K562 (cell line): ENCODE data around the gene SETD4. TPM values are rescaled to one million over a fixed set of nuclear protein-coding genes. Genes with fewer than 3 reads are reported as not detected.
A peak's percentile ranks its signal among the peaks of the same experiment; 100 is the strongest.

Experiments
- HDAC2 ChIP-seq: fragments of 450-650 bp; IDR thresholded peaks from 2 replicates; pipeline ENCODE4 v1.6.1; 2016; ENCODE audit warnings: mild to moderate bottlenecking
- HOMEZ ChIP-seq: fragments of 250-450 bp; sonication (Bioruptor Pico); IDR thresholded peaks from 2 replicates; pipeline ENCODE4 v1.4.0; 2020; ENCODE audit warnings: mild to moderate bottlenecking, moderate library complexity
- MCM5 ChIP-seq: fragments of 450-650 bp; IDR thresholded peaks from 2 replicates; pipeline ENCODE4 v1.6.1; 2016; ENCODE audit warnings: low read depth
- MTA2 ChIP-seq: fragments of 450-650 bp; IDR thresholded peaks from 2 replicates; pipeline ENCODE4 v1.6.1; 2016; ENCODE audit warnings: low read depth
- MXD1 ChIP-seq: fragments of 250-450 bp; sonication (Bioruptor Pico); IDR thresholded peaks from 2 replicates; pipeline ENCODE4 v1.8.0; 2021; ENCODE audit warnings: borderline replicate concordance, mild to moderate bottlenecking, moderate library complexity; ENCODE audit not compliant: poor library complexity, severe bottlenecking
- OTX1 ChIP-seq: fragments of 450-650 bp; formaldehyde crosslinking; IDR thresholded peaks from 2 replicates; pipeline ENCODE4 v1.4.0; 2022; ENCODE audit warnings: mild to moderate bottlenecking
- RBBP5 ChIP-seq: fragments of 200-600 bp; sonication (generic); IDR thresholded peaks from 2 replicates; pipeline ENCODE4 v1.6.1; 2012; ENCODE audit warnings: borderline replicate concordance, mild to moderate bottlenecking, low read length, control low read depth, inconsistent platforms; ENCODE audit not compliant: insufficient read depth, poor library complexity, severe bottlenecking
- SIRT6 ChIP-seq: IDR thresholded peaks from one replicate; pipeline ENCODE4 v1.6.1; 2012; ENCODE audit warnings: low read depth, mild to moderate bottlenecking, control low read depth, inconsistent platforms, low read length, moderate library complexity
- TAL1 ChIP-seq: fragments of 450-650 bp; IDR thresholded peaks from 2 replicates; pipeline ENCODE4 v1.6.1; 2016; ENCODE audit warnings: mild to moderate bottlenecking
- TSC22D4 ChIP-seq: fragments of 450-650 bp; IDR thresholded peaks from 2 replicates; pipeline ENCODE4 v1.6.1; 2016; ENCODE audit warnings: missing genetic modification characterization, missing biosample characterization, control low read depth
- ZHX1 ChIP-seq: fragments of 150-350 bp; conservative IDR thresholded peaks from 2 replicates; pipeline ENCODE4 v1.6.1; 2014; ENCODE audit warnings: low read length
- ZNF224 ChIP-seq: sonication (generic); formaldehyde crosslinking; IDR thresholded peaks from 2 replicates; pipeline ENCODE4 v1.8.0; 2022; ENCODE audit warnings: mild to moderate bottlenecking, missing genetic modification reagents
- polyA plus RNA-seq, 8 experiments: library from polyadenylated mRNA; depleted of rRNA in 4 of 8; stranded (reverse) in 5 of 8; unstranded in 3 of 8; fragments of >200 nt; fragmentation: Nextera tagmentation in 2 of 8; fragmentation: Illumina TruSeq in 1 of 8; extraction: Ambion mirVana in 2 of 8; extraction: Trizol in 1 of 8; gene quantifications; 2 replicates each; pipeline versions ENCODE4 v1.2.1 to v1.2.3, GENCODE V29; 2011 to 2014; ENCODE audit warnings: inconsistent platforms in 1 of 8, missing spikeins in 1 of 8
- total RNA-seq, 7 experiments: library from RNA; depleted of rRNA in 6 of 7; stranded (reverse); fragments of >200 nt in 6 of 7; fragmentation: Illumina TruSeq in 2 of 7; extraction: Trizol in 2 of 7; gene quantifications; 2 replicates each; pipeline versions ENCODE4 v1.2.1 to v1.2.3, GENCODE V29; 2011 to 2021; ENCODE audit warnings: low replicate concordance in 1 of 7
- TF ChIP-seq, protein P1 (sequence below): fragments of 450-650 bp; IDR thresholded peaks from 2 replicates; pipeline ENCODE4 v1.7.1; 2018; ENCODE audit warnings: mild to moderate bottlenecking, low read depth; ENCODE audit not compliant: partially characterized antibody
- TF ChIP-seq, protein P2 (sequence below): IDR thresholded peaks from 2 replicates; pipeline ENCODE4 v1.6.1; 2011; ENCODE audit warnings: borderline replicate concordance, low read depth, mild to moderate bottlenecking, moderate library complexity, low read length; ENCODE audit not compliant: insufficient read depth, poor library complexity, severe bottlenecking
- TF ChIP-seq, protein P3 (sequence below): fragments of 250-450 bp; sonication (Bioruptor Pico); IDR thresholded peaks from 2 replicates; pipeline ENCODE4 v1.6.1; 2021; ENCODE audit warnings: mild to moderate bottlenecking

Gene SETD4
- total and polyA plus RNA-seq, 9 of the 15 experiments (the other 6 are each of a cell fraction or from before 2014, with no cell fraction given), result 16.1 to 51.3 (median 25.7) TPM

DNA sequence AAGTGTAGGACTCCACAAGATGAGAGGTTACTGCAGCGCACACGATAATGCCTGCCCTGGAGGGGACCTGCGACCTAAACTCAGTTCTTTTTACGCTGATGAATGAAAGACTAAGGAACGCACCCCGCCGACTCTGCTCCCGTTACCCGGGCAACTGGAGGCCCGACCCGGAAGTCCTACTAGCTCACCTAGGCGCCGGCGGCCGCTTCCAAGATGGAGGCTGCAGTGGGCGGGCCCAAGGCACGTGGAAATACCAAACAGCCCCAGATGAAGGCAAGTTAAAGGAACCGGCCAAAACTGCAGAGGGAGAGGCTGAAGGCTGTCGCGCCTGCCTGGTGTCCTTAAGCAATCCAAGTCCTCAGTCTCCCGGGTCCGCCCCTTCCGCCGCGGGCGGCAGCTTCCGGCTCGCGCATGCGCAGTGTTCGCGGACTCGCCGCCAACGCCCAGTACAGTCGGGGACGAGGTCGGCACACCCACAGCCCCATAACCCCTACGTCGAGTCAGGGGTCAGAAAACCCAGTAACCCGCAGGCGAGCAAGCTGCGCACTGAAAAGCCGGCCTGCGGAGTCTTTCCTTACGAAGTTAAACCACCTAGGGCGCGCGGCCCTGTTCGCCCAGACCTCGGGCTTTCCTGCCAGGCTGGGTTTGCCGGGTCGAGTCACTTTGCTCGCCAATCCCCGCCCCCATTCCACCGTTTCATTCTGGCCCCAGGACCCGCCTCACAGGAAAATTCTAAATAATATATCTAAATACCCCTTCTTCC, at the start of gene SETD4 (continued):
- peak; percentile 100 for TF ChIP-seq ZHX1
- TF ChIP-seq, protein P1, sequence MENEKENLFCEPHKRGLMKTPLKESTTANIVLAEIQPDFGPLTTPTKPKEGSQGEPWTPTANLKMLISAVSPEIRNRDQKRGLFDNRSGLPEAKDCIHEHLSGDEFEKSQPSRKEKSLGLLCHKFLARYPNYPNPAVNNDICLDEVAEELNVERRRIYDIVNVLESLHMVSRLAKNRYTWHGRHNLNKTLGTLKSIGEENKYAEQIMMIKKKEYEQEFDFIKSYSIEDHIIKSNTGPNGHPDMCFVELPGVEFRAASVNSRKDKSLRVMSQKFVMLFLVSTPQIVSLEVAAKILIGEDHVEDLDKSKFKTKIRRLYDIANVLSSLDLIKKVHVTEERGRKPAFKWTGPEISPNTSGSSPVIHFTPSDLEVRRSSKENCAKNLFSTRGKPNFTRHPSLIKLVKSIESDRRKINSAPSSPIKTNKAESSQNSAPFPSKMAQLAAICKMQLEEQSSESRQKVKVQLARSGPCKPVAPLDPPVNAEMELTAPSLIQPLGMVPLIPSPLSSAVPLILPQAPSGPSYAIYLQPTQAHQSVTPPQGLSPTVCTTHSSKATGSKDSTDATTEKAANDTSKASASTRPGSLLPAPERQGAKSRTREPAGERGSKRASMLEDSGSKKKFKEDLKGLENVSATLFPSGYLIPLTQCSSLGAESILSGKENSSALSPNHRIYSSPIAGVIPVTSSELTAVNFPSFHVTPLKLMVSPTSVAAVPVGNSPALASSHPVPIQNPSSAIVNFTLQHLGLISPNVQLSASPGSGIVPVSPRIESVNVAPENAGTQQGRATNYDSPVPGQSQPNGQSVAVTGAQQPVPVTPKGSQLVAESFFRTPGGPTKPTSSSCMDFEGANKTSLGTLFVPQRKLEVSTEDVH, result peak; percentile 51
- TF ChIP-seq, protein P2, sequence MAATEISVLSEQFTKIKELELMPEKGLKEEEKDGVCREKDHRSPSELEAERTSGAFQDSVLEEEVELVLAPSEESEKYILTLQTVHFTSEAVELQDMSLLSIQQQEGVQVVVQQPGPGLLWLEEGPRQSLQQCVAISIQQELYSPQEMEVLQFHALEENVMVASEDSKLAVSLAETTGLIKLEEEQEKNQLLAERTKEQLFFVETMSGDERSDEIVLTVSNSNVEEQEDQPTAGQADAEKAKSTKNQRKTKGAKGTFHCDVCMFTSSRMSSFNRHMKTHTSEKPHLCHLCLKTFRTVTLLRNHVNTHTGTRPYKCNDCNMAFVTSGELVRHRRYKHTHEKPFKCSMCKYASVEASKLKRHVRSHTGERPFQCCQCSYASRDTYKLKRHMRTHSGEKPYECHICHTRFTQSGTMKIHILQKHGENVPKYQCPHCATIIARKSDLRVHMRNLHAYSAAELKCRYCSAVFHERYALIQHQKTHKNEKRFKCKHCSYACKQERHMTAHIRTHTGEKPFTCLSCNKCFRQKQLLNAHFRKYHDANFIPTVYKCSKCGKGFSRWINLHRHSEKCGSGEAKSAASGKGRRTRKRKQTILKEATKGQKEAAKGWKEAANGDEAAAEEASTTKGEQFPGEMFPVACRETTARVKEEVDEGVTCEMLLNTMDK, result no peak
- TF ChIP-seq HDAC2, result peak; percentile 92
- TF ChIP-seq, protein P3, sequence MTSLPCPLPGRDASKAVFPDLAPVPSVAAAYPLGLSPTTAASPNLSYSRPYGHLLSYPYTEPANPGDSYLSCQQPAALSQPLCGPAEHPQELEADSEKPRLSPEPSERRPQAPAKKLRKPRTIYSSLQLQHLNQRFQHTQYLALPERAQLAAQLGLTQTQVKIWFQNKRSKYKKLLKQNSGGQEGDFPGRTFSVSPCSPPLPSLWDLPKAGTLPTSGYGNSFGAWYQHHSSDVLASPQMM, result no peak
- no peak for TF ChIP-seq MCM5
- no peak for TF ChIP-seq SIRT6
- TF ChIP-seq TSC22D4 (tag), result no peak
- peak; percentile 93 for TF ChIP-seq RBBP5
- peak; percentile 92 for TF ChIP-seq MXD1 (CRISPR knock-in tag)
- peak; percentile 8; the same call in 1 of the 2 replicates for TF ChIP-seq OTX1 (CRISPR knock-in tag)
- no peak for TF ChIP-seq TAL1
- TF ChIP-seq ZNF224, result 0 out of 2 replicates have a peak, but pooled peaks have one; percentile 22
- TF ChIP-seq HOMEZ (CRISPR knock-in tag), result 0 out of 2 replicates have a peak, but pooled peaks have one; percentile 17
- peak; percentile 26; the same call in 1 of the 2 replicates for TF ChIP-seq MTA2
